WERI-Rb-1 (cell line): ENCODE data around the gene FOSL2.
"Not testable (repeated sequence)": the region's sequence is repeated elsewhere in the genome, so short reads cannot be mapped to it uniquely, and the experiment has no call there.

ENCODE experiments used
- DNase-seq: peaks from one replicate; pipeline ENCODE4 v3.0.0-alpha.2; 2020
- H3K27ac ChIP-seq: fragments of 250-450 bp; sonication (Bioruptor Pico); 2 replicates; pipeline ENCODE4 v1.5.1; 2020; ENCODE audit warnings: mild to moderate bottlenecking, moderate library complexity
- H3K27me3 ChIP-seq: fragments of 250-450 bp; sonication (Bioruptor Pico); 2 replicates; pipeline ENCODE4 v1.5.1; 2021; ENCODE audit warnings: mild to moderate bottlenecking, low read depth, moderate library complexity; ENCODE audit not compliant: insufficient read depth, severe bottlenecking
- H3K36me3 ChIP-seq: fragments of 250-450 bp; sonication (Bioruptor Pico); 2 replicates; pipeline ENCODE4 v1.5.1; 2020; ENCODE audit warnings: mild to moderate bottlenecking, moderate library complexity
- H3K4me3 ChIP-seq: 2 replicates; pipeline ENCODE4 v1.5.1; 2011; ENCODE audit warnings: low read depth, mild to moderate bottlenecking, control low read depth, low read length
- H3K9me3 ChIP-seq: fragments of 250-450 bp; sonication (Bioruptor Pico); 2 replicates; pipeline ENCODE4 v1.5.1; 2021; ENCODE audit warnings: mild to moderate bottlenecking, moderate library complexity; ENCODE audit not compliant: severe bottlenecking
- CTCF ChIP-seq: IDR thresholded peaks from 2 replicates; pipeline ENCODE4 v1.5.1; 2011; ENCODE audit warnings: low read depth, mild to moderate bottlenecking, control low read depth, inconsistent platforms, low read length

FOSL2 gene

DNA sequence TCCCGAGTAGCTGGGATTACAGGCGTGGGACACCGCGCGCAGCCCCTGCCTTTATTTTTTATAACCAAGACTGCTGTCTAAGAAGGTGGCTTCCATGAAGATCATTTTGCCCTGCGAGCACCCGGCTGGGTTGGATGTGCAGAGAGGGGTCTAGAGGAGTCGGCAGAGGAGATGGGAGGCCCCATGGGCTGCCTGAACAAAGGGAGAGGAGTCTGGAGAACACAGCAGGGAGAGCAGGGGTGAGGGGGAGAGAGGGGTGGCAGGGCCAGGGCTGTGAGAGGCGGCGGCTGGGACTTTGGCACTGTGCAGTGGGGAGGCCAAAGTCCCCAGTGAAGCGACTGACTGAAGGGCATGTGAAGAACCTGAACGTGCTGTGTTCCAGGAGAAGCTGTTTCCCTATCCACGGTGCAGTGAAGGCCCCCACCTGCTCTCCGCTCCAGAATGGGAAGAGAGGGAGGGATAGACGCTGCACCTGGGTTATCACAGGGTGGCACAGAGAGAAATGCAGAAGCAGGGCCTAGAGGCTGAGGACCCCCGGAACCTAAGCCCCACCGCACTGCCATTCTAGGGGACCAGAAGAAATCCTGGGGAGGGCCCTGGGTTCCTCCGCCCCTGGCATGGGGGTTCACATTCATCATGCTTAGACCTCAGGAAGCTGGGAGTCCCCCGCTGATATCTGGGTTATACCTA, 24.8 kb upstream of the FOSL2 start:
- no peak overlapping the region for H3K4me3 ChIP-seq
- no peak overlapping the region for H3K27ac ChIP-seq

GRCh38 chr2:28368357-28368798, 24.3 kb upstream of the FOSL2 start:
- no peak overlapping the region for H3K4me3 ChIP-seq
- no peak for DNase-seq
- no peak overlapping the region for H3K27ac ChIP-seq
- no peaks in the 10 kb centered on the region for H3K36me3 ChIP-seq
- H3K27me3 ChIP-seq: no peaks in the 10 kb centered on the region
- H3K9me3 ChIP-seq: no peaks in the 10 kb centered on the region
- TF ChIP-seq CTCF: no peak

More for the DNA sequence above, 24.8 kb upstream of the FOSL2 start:
- no peaks in the 10 kb centered on the region for H3K27me3 ChIP-seq
- no peaks in the 10 kb centered on the region for H3K9me3 ChIP-seq
- H3K36me3 ChIP-seq: no peaks in the 10 kb centered on the region
- no peak for DNase-seq
- no peak for TF ChIP-seq CTCF

- Histone ChIP-seq H3K4me3 (no peak overlapping the region), H3K36me3 (no peaks in the 10 kb centered on the region), H3K9me3 (no peaks in the 10 kb centered on the region), H3K27me3 (no peaks in the 10 kb centered on the region), H3K27ac (no peak overlapping the region)
- no peak for DNase-seq
- no peak for TF ChIP-seq CTCF
Observed at GRCh38 chr2:28369358-28369757, 23.3 kb upstream of the FOSL2 start.

GRCh38 chr2:28370354-28370753, 22.3 kb upstream of the FOSL2 start:
- H3K36me3 ChIP-seq: no peaks in the 10 kb centered on the region
- H3K27me3 ChIP-seq: no peaks in the 10 kb centered on the region
- no peak overlapping the region for H3K27ac ChIP-seq
- TF ChIP-seq CTCF: no peak
- DNase-seq: no peak
- H3K4me3 ChIP-seq: no peak overlapping the region
- no peaks in the 10 kb centered on the region for H3K9me3 ChIP-seq

DNA sequence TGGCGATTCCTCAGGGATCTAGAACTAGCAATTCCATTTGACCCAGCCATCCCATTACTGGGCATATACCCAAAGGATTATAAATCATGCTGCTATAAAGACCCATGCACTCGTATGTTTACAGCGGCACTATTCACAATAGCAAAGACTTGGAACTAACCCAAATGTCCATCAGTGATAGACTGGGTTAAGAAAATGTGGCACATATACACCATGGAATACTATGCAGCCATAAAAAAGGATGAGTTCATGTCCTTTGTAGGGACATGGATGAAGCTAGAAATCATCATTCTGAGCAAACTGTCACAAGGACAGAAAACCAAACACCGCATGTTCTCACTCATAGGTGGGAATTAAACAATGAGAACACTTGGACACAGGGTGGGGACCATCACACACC, 20.9 kb upstream of the FOSL2 start:
- H3K36me3 ChIP-seq, H3K27me3 ChIP-seq, DNase-seq: not testable (repeated sequence)

GRCh38 chr2:28373854-28374253, 18.8 kb upstream of the FOSL2 start:
- Histone ChIP-seq H3K27ac (no peak overlapping the region), H3K36me3 (no peaks in the 10 kb centered on the region), H3K27me3 (no peaks in the 10 kb centered on the region), H3K4me3 (no peak overlapping the region), H3K9me3 (no peaks in the 10 kb centered on the region)
- DNase-seq: no peak
- no peak for TF ChIP-seq CTCF

More for the DNA sequence above, 20.9 kb upstream of the FOSL2 start:
- H3K27ac ChIP-seq, H3K4me3 ChIP-seq, H3K9me3 ChIP-seq: not testable (repeated sequence)
